ENCODE data around the gene OXCT1.
A peak's percentile ranks its signal among the peaks of the same experiment; 100 is the strongest.

Gene OXCT1

GRCh38 chr5:41762426-41762825, 107.8 kb downstream of the OXCT1 start:
- no peaks in the 10 kb centered on the region for H3K9me3 ChIP-seq (ENCODE audit: severe bottlenecking)
- H3K27ac ChIP-seq (ENCODE audit: poor library complexity, severe bottlenecking) = no peak overlapping the region
- no peaks in the 10 kb centered on the region for H3K27me3 ChIP-seq (ENCODE audit: insufficient read depth, poor library complexity, severe bottlenecking)
- H3K4me3 ChIP-seq (ENCODE audit: severe bottlenecking) = no peak overlapping the region
- DNase-seq (ENCODE audit: low spot score) (no peak), ATAC-seq (ENCODE audit: low read depth) (no peak)
- H3K36me3 ChIP-seq (ENCODE audit: low read depth) = peaks cover 9% of the 10 kb centered on the region
- H3K4me1 ChIP-seq (ENCODE audit: insufficient read depth, poor library complexity, severe bottlenecking) = peaks cover 6% of the 10 kb centered on the region
- TF ChIP-seq CTCF (IDR thresholded peaks at IDR 0.05; ENCODE audit: poor library complexity, severe bottlenecking) = no peak

- Histone ChIP-seq H3K9me3 (ENCODE audit: severe bottlenecking) (no peaks in the 10 kb centered on the region), H3K27ac (ENCODE audit: poor library complexity, severe bottlenecking) (no peak overlapping the region), H3K4me1 (ENCODE audit: insufficient read depth, poor library complexity, severe bottlenecking) (peaks cover 6% of the 10 kb centered on the region), H3K27me3 (ENCODE audit: insufficient read depth, poor library complexity, severe bottlenecking) (no peaks in the 10 kb centered on the region), H3K4me3 (ENCODE audit: severe bottlenecking) (no peak overlapping the region), H3K36me3 (ENCODE audit: low read depth) (peaks cover 9% of the 10 kb centered on the region)
- TF ChIP-seq CTCF (IDR thresholded peaks at IDR 0.05; ENCODE audit: poor library complexity, severe bottlenecking) = no peak
- DNase-seq (ENCODE audit: low spot score) (no peak), ATAC-seq (ENCODE audit: low read depth) (no peak)
Observed at GRCh38 chr5:41761663-41762062, 108.6 kb downstream of the OXCT1 start.

- ATAC-seq (ENCODE audit: low read depth) = no peak
- DNase-seq (ENCODE audit: low spot score) = no peak
- Histone ChIP-seq H3K27me3 (ENCODE audit: insufficient read depth, poor library complexity, severe bottlenecking) (no peaks in the 10 kb centered on the region), H3K27ac (ENCODE audit: poor library complexity, severe bottlenecking) (no peak overlapping the region), H3K9me3 (ENCODE audit: severe bottlenecking) (no peaks in the 10 kb centered on the region), H3K4me1 (ENCODE audit: insufficient read depth, poor library complexity, severe bottlenecking) (no peaks in the 10 kb centered on the region), H3K36me3 (ENCODE audit: low read depth) (peaks cover 3% of the 10 kb centered on the region; the same call in 1 of the 2 replicates), H3K4me3 (ENCODE audit: severe bottlenecking) (no peak overlapping the region)
- no peak for TF ChIP-seq CTCF (IDR thresholded peaks at IDR 0.05; ENCODE audit: poor library complexity, severe bottlenecking)
Observed at GRCh38 chr5:41755705-41756104, 114.5 kb downstream of the OXCT1 start.

- Histone ChIP-seq H3K9me3 (ENCODE audit: severe bottlenecking) (no peaks in the 10 kb centered on the region), H3K4me1 (ENCODE audit: insufficient read depth, poor library complexity, severe bottlenecking) (no peaks in the 10 kb centered on the region), H3K27me3 (ENCODE audit: insufficient read depth, poor library complexity, severe bottlenecking) (no peaks in the 10 kb centered on the region), H3K27ac (ENCODE audit: poor library complexity, severe bottlenecking) (no peak overlapping the region), H3K36me3 (ENCODE audit: low read depth) (peaks cover 3% of the 10 kb centered on the region; the same call in 1 of the 2 replicates), H3K4me3 (ENCODE audit: severe bottlenecking) (no peak overlapping the region)
- ATAC-seq (ENCODE audit: low read depth) (no peak), DNase-seq (ENCODE audit: low spot score) (no peak)
- TF ChIP-seq CTCF (IDR thresholded peaks at IDR 0.05; ENCODE audit: poor library complexity, severe bottlenecking) = peak; percentile 45
Observed at GRCh38 chr5:41754857-41755256, 115.4 kb downstream of the OXCT1 start.

- no peak for TF ChIP-seq CTCF (IDR thresholded peaks at IDR 0.05; ENCODE audit: poor library complexity, severe bottlenecking)
- H3K27me3 ChIP-seq (ENCODE audit: insufficient read depth, poor library complexity, severe bottlenecking) = no peaks in the 10 kb centered on the region
- H3K9me3 ChIP-seq (ENCODE audit: severe bottlenecking) = no peaks in the 10 kb centered on the region
- H3K27ac ChIP-seq (ENCODE audit: poor library complexity, severe bottlenecking) = no peak overlapping the region
- H3K4me1 ChIP-seq (ENCODE audit: insufficient read depth, poor library complexity, severe bottlenecking) = no peaks in the 10 kb centered on the region
- ATAC-seq (ENCODE audit: low read depth) (no peak), DNase-seq (ENCODE audit: low spot score) (no peak)
- H3K36me3 ChIP-seq (ENCODE audit: low read depth) = peaks cover 23% of the 10 kb centered on the region; the same call in 1 of the 2 replicates
- H3K4me3 ChIP-seq (ENCODE audit: severe bottlenecking) = no peak overlapping the region
Observed at GRCh38 chr5:41751867-41752266, 118.4 kb downstream of the OXCT1 start.

Data from RWPE2 (cell line).